Gastroesophageal sphincter (tissue), 4 donors: ENCODE measurements around the gene CCDC187. TPM values are rescaled to one million over a fixed set of nuclear protein-coding genes. Genes with fewer than 3 reads are reported as not detected.

Experiments
- ATAC-seq: fragments of 150-250 bp; one replicate; pipeline ENCODE4 v1.9.1; 2016; ENCODE audit warnings: mild to moderate bottlenecking, moderate library complexity
- H3K27ac ChIP-seq, 4 donors: fragments of 200-600 bp; sonication (generic) in 3 of 4; 1 replicate in 3 of 4; 2 replicates in 1 of 4; pipeline ENCODE4 v1.5.1; 2016 to 2019
- H3K27me3 ChIP-seq: fragments of 200-600 bp; sonication (generic); one replicate; pipeline ENCODE4 v1.5.1; 2019
- H3K36me3 ChIP-seq, 2 donors: fragments of 200-600 bp; sonication (generic); one replicate each; pipeline ENCODE4 v1.5.1; 2019; ENCODE audit warnings: control low read depth in 1 of 2
- H3K4me1 ChIP-seq, 3 donors: fragments of 200-600 bp; sonication (generic); 1 replicate in 2 of 3; 2 replicates in 1 of 3; pipeline ENCODE4 v1.5.1; 2016 to 2019; ENCODE audit warnings: control low read depth in 2 of 3
- H3K4me3 ChIP-seq, 2 donors: fragments of 200-600 bp; sonication (generic); one replicate each; pipeline ENCODE4 v1.5.1; 2019; ENCODE audit warnings: mild to moderate bottlenecking in 1 of 2, moderate library complexity in 1 of 2
- H3K9me3 ChIP-seq, 3 donors: fragments of 200-600 bp; sonication (generic); one replicate each; pipeline ENCODE4 v1.5.1; 2017 to 2019; ENCODE audit warnings: control low read depth in 2 of 3
- CTCF ChIP-seq, 4 experiments: fragments of 200-600 bp in 2 of 4; fragments of 450-650 bp in 2 of 4; sonication (generic) in 1 of 4; IDR thresholded peaks; one replicate each; pipeline ENCODE4 v1.5.1; 2017 to 2019; ENCODE audit warnings: antibody characterized with exemption in 4 of 4, mild to moderate bottlenecking in 2 of 4, moderate library complexity in 2 of 4
- EP300 ChIP-seq: sonication (generic); formaldehyde crosslinking; IDR thresholded peaks from one replicate; pipeline ENCODE4 v1.6.1; 2017; ENCODE audit warnings: antibody characterized with exemption, mild to moderate bottlenecking
- POLR2A ChIP-seq, 2 donors: fragments of 450-650 bp; IDR thresholded peaks; one replicate each; pipeline ENCODE4 v1.6.1; 2017; ENCODE audit warnings: antibody characterized with exemption in 2 of 2, mild to moderate bottlenecking in 2 of 2, moderate library complexity in 1 of 2
- POLR2AphosphoS5 ChIP-seq: sonication (generic); formaldehyde crosslinking; IDR thresholded peaks from one replicate; pipeline ENCODE4 v1.6.1; 2017; ENCODE audit warnings: antibody characterized with exemption
- WGBS, 2 donors: methylation state at CpG; one replicate each; pipeline ENCODE4 v1.1.5; 2018; ENCODE audit warnings: low coverage in 1 of 2; 5-methylcytosine and 5-hydroxymethylcytosine counted together
- total RNA-seq, 4 donors: library from RNA; depleted of rRNA; stranded (reverse); fragments of >200 nt; gene quantifications; one replicate each; pipeline ENCODE4 v1.1.0, GENCODE V29; 2016

CCDC187 gene
- total RNA-seq, 4 donors from 2014 or later = not detected

GRCh38 chr9:136286359-136286986, 17.4 kb downstream of the CCDC187 start:
- no peak for TF ChIP-seq POLR2A (IDR thresholded peaks at IDR 0.05)
- no peak for TF ChIP-seq EP300
- TF ChIP-seq CTCF (IDR thresholded peaks at IDR 0.05) = no peak
- TF ChIP-seq POLR2AphosphoS5 = no peak
- WGBS, 2 donors = 60% methylated on average over 4 of the region's 30 CpGs; no CpG with 5 or more reads in 1 of the 2 donors

GRCh38 chr9:136285501-136286358, 18.2 kb downstream of the CCDC187 start:
- no peaks in the 10 kb centered on the region for H3K9me3 ChIP-seq
- H3K27me3 ChIP-seq = peaks cover 90% of the 10 kb centered on the region
- H3K4me1 ChIP-seq = peaks cover 0 to 11% (median 0%) of the 10 kb centered on the region in 3 donors
- H3K36me3 ChIP-seq = no peaks in the 10 kb centered on the region
- no peak overlapping the region for H3K4me3 ChIP-seq
- WGBS, 2 donors = 80% methylated on average over 1 of the region's 28 CpGs; no CpG with 5 or more reads in 1 of the 2 donors
- TF ChIP-seq POLR2AphosphoS5 (no peak), POLR2A (IDR thresholded peaks at IDR 0.05) (no peak), CTCF (IDR thresholded peaks at IDR 0.05) (no peak), EP300 (no peak)
- ATAC-seq = no peak
- H3K27ac ChIP-seq = no peak overlapping the region

More at GRCh38 chr9:136286359-136286986, 17.4 kb downstream of the CCDC187 start:
- Histone ChIP-seq H3K36me3 (no peaks in the 10 kb centered on the region), H3K4me1 (peaks cover 0 to 11% (median 0%) of the 10 kb centered on the region in 3 donors), H3K27me3 (peaks cover 90% of the 10 kb centered on the region), H3K9me3 (no peaks in the 10 kb centered on the region), H3K4me3 (no peak overlapping the region), H3K27ac (no peak overlapping the region)
- no peak for ATAC-seq

GRCh38 chr9:136284951-136285350, 18.9 kb downstream of the CCDC187 start:
- ATAC-seq = no peak
- WGBS, 2 donors = no CpG with 5 or more reads among the region's 19 CpGs

GRCh38 chr9:136284311-136284710, 19.6 kb downstream of the CCDC187 start:
- TF ChIP-seq EP300 (no peak), CTCF (IDR thresholded peaks at IDR 0.05) (no peak), POLR2A (IDR thresholded peaks at IDR 0.05) (no peak), POLR2AphosphoS5 (no peak)
- peaks cover 91% of the 10 kb centered on the region for H3K27me3 ChIP-seq
- no peak for ATAC-seq
- no peak overlapping the region for H3K27ac ChIP-seq
- peaks cover 0 to 11% (median 0%) of the 10 kb centered on the region in 3 donors for H3K4me1 ChIP-seq
- no peaks in the 10 kb centered on the region for H3K9me3 ChIP-seq
- no CpG with 5 or more reads among the region's 22 CpGs for WGBS, 2 donors
- no peaks in the 10 kb centered on the region for H3K36me3 ChIP-seq
- H3K4me3 ChIP-seq = no peak overlapping the region

More at GRCh38 chr9:136284951-136285350, 18.9 kb downstream of the CCDC187 start:
- no peak overlapping the region for H3K27ac ChIP-seq
- no peaks in the 10 kb centered on the region for H3K36me3 ChIP-seq
- H3K4me1 ChIP-seq = peaks cover 0 to 11% (median 0%) of the 10 kb centered on the region in 3 donors
- peaks cover 90% of the 10 kb centered on the region for H3K27me3 ChIP-seq
- TF ChIP-seq CTCF (IDR thresholded peaks at IDR 0.05) = no peak
- no peak for TF ChIP-seq EP300
- no peak for TF ChIP-seq POLR2A (IDR thresholded peaks at IDR 0.05)
- TF ChIP-seq POLR2AphosphoS5 = no peak
- no peaks in the 10 kb centered on the region for H3K9me3 ChIP-seq
- no peak overlapping the region for H3K4me3 ChIP-seq
